Measurements from ENCODE around the gene NEO1.

The NEO1 gene

GRCh38 chr15:73028831-73029451 lies 23.3 kb upstream of the NEO1 start:
- DNase-seq (ENCODE audit: low spot score): no peak

DNA sequence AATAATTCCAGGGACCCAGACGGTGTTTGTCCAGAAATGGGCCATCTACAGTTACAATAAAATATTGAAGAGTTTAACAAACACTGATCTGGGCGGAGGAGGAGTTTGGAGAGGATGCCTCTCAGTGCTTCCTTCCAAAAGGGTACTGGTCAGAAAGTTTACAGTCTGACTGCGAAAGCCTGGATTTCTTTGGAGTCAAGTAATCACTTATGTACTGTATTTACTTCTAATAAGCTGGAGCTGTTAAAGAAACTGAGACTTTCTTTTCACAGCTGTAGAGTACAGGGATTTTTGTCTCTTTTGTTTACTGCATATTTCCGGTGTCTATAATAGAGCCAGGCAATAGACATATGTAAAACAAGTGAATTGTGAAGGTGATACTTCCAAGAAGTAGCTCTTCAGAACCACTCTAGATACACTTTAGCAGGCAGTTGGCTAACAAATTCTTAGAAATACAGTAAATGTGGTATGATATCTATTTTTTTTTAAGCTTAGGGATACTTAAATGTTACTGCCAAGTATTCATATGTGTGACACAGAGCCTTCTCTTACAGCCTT lies 22.1 kb upstream of the NEO1 start:
- DNase-seq (ENCODE audit: low spot score): no peak

- no peak for DNase-seq (ENCODE audit: low spot score)
Observed at GRCh38 chr15:73031648-73032047, 20.6 kb upstream of the NEO1 start.

DNA sequence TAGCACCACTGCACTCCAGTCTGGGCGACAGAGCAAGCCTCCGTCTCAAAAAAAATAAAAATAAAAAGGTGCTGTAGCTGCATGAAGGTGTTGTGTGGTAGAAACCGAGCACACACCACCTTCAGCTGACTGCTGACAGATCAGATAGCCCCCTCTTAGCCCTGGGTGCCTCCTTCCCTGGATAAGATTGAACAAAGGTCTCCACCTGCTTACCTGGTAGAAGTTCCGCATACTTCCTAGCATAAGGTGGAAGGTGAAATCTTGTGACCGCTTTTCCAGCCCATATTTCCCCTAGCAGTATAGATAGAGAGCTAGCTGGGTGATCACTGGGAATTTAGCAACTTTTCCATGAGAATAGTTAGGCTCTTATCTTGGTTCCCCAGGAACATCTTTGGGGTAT lies 18.7 kb upstream of the NEO1 start:
- DNase-seq (ENCODE audit: low spot score): no peak

DNA sequence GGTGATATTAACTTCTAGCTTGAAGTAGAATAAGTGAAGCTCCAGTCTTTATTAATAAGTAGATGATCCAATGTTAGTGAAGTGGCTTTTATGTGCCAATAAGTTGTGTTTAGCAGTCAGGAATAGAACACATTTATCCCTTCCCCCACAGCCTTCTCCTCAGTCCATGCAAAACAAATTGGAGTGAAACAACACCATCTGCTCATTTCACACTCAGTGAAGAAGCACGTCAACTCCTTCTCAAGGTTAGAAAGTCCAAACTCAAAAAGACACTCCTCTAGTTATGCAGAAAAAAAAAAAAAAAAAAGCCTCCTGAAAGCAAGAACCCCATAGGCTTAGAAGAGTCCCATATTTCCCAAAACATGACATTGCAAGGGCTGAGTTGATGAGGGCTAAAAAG lies 18.0 kb upstream of the NEO1 start:
- DNase-seq (ENCODE audit: low spot score): no peak

GRCh38 chr15:73035221-73035620 lies 17.0 kb upstream of the NEO1 start:
- DNase-seq (ENCODE audit: low spot score): no peak

GRCh38 chr15:73038220-73038619 lies 14.0 kb upstream of the NEO1 start:
- DNase-seq (ENCODE audit: low spot score): no peak

- DNase-seq (ENCODE audit: low spot score): no peak
Observed at GRCh38 chr15:73046073-73046472, 6.2 kb upstream of the NEO1 start.

DNA sequence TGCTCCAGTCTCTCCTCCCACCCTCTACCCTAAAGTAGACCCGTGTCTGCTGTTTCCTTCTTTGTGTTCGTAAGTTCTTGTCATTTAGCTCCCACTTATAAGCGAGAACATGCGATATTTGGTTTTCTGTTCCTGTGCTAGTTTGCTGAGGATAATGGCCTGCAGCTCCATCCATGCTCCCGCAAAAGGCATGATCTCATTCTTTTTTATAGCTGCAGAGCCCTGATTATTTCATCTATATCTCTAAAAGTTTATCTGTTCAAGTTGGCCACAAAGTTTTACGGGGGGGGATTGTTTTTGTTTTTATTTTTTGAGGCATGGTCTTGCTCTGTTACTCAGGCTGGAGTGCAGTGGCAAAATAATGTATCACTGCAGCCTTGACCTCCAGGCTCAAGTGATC lies 4.4 kb upstream of the NEO1 start:
- no peak for DNase-seq (ENCODE audit: low spot score)

GRCh38 chr15:73048624-73049295 lies 3.5 kb upstream of the NEO1 start:
- DNase-seq (ENCODE audit: low spot score): no peak

DNA sequence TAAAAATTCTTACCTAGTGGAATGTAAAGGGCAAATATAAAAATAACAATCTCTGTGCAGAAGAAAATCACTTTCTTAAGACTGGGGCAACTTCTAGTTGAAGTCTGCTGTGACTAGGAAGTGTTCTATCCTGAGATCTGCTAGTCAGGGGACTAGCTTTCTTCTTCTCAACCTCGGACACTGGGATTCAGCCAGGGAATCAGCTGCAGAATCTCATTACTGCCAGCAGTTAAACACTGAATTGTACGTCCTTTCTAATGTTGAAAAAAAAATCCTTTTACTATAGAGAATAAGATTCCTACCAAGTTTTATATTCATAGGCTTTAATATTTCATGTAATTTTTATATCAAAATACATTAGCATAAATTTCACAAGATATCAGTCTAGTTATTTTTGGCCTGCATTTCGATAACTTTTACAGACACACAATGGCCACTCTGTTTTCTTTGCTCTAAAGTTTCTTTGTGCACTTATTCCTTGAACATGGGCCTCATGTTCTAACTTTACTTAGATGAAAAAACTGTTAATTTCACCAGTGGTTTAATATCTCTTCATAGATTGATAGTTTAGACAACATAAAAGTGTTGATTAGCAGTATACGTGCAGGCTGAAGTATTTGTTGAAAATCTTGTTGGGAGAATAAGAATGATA lies 2.6 kb upstream of the NEO1 start:
- no peak for DNase-seq (ENCODE audit: low spot score)

DNA sequence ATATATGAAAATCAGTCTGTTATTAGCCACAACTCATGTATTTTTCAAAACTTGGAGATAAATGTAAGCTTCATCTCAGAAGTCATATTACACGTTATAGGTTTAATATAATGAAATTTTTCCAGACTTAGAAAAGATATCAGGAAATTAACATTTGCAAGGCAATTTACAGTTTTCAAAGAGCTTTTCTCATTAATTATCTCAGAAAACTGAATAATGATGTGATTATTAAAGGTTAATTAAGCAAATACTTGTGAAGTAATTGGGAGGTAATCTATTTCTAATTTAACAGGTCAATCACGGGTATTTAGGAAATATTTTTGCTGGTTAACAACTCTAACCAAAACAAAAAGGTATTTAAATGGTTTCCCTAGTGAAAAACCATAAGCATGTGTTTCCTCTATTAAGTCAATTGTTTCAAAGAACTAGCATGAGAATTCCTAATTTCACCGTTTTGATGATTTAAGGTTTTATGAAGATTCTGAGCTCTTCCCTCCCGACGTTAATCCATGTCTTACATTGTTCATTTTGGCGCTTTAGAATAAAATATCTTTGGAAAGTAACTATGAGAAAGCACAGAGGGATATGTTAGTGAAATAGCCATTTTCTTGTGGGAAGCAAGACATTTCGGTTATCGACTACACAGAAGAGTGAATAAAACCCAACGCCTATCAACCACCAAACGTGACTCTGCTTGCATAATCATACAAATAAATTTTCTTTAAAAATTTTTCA lies 1.5 kb upstream of the NEO1 start:
- no peak for DNase-seq (ENCODE audit: low spot score)

- peak; percentile 54 for DNase-seq (ENCODE audit: low spot score)
Observed at GRCh38 chr15:73051391-73051806, 864 bp upstream of the NEO1 start.

DNA sequence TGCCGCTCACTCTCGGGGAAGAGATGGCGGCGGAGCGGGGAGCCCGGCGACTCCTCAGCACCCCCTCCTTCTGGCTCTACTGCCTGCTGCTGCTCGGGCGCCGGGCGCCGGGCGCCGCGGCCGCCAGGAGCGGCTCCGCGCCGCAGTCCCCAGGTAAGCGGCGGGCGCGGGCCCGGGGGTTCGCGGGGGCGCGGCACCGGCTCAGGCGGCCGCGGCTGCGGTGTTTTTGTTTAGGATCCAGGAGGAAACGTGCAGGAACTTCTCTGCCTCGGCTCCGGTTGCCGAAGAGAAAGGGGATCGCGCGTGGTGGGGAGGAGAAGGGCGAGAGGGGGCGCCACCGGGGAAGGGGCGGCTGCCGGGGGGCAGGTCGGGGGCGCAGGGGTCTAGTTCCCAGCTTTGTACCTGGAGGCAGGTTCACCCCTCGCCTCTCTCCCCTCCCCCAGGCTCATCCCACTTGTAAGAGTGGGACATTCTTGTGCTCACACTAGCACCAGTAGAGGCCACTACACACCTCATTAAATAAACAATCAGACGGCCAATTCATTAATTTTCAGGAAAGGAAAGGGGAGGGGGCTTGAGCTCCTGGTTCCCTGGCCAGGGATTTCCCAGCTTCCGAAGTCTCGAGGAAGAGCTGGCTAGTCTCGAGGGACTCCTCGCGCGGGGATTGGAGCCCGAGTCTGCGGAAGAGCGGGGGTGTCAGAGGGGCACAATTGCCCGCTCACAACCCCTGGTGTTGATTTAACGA lies 562 bp downstream of the NEO1 start:
- DNase-seq (ENCODE audit: low spot score): peak; percentile 55

- DNase-seq (ENCODE audit: low spot score): no peak
Observed at GRCh38 chr15:73053398-73053723, 1.1 kb downstream of the NEO1 start.

DNA sequence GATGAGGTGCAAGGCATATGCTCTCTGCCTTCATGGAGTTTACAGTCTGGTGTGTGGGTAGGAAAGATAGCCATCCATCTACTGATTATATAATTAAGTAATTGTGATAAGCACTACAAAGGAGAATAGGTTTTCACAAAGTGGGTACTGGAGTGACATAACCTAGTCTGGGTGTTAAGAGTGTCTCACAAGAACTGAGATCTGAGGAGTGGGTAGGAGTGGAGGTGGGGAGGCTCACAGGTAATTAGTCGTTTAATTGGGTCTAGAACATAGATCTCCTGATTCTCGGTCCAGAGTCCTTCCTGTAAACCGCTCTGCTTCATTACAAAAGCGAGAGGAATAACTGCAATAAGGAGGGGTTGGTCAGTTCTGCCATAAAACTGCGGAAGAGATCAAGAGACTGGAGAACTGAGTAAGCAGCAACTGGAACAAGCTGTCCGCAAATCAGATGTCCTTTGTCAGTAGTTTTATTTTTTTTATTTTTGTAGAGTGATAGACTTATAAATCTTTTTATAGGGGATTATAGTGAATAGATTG lies 2.2 kb downstream of the NEO1 start:
- no peak for DNase-seq (ENCODE audit: low spot score)

DNA sequence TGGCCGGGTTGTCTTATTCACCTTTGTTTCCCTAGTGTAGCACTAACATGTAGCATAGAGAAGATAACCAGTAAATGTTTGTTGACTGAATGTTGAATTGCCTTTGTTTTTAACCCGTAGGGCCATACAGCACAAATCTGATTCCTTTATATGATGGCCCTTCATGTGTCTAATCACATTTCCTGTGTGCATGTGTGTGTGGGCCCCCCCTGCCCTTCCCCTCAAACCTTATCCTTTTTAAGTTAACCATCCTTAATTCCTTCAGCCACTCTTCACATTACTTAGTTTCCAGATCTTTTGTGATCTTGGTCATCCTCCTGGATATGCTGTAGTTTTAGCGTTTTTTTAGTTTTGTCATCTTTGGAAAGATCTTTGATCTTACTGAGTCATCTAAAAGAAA lies 4.2 kb downstream of the NEO1 start:
- no peak for DNase-seq (ENCODE audit: low spot score)

- DNase-seq (ENCODE audit: low spot score): no peak
Observed at GRCh38 chr15:73058437-73058836, 6.2 kb downstream of the NEO1 start.

DNA sequence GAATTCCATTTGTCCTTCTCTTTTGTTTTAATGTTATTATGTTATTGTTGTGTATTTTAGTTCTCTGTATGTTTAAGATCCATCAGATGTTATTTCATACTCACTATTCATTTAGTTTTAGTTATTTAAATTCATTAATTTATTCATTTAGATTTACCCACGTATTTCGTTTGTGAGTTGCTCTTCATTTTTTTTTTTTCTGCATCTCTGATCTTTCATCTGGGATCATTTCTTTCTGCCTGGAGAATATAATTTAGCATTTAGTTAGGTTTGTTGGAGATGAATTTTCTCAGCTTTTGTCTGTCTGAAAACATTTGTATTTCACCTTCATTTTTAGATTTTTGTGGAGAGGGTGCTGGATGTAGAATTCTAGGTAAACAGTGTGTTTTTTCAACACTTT lies 12.9 kb downstream of the NEO1 start:
- DNase-seq (ENCODE audit: low spot score): no peak

DNA sequence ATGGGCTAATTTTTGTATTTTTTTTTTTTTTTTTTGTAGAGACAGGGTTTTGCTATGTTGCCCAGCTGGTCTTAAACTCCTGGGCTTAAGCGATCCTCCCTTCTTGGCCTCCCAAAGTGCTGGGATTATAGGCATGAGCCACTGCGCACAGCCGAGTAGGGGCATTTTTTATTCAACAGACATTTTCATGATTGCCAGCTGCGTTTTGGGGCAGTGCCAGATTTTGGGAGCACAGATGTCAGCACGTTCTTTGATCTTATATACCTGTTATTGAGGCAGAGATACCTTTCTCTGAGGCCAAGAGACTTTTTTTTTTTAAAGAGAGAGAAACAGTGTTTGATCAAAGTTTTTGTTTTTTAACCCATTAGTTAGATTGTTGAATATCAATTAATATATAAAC lies 16.8 kb downstream of the NEO1 start:
- DNase-seq (ENCODE audit: low spot score): no peak

GRCh38 chr15:73072894-73073293 lies 20.6 kb downstream of the NEO1 start:
- no peak for DNase-seq (ENCODE audit: low spot score)

DNA sequence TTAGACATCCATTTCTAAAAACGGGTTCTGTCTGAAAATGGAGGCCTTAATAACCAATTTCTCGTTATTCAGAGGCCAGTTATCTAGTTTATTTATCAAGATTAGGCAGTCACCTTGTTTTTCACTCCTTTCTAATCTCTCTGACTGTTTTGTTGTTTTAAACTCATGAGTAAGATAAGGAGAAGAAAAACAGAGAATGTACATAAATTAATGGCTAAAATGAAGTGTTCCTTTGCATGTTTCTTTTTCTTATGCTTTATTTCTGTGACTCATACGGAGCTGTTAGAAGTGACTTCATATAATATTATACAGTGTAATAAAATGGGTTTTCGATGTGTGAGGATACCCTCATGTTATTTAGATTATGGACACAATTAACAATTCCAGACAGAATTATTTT lies 22.0 kb downstream of the NEO1 start:
- DNase-seq (ENCODE audit: low spot score): no peak
